Measurements from ENCODE around the gene IL3RA. TPM values are rescaled to one million over a fixed set of nuclear protein-coding genes. Genes with fewer than 3 reads are reported as not detected.

The IL3RA gene
- total RNA-seq, 2 donors from 2014 or later, result 2.1 to 6.7 TPM

DNA sequence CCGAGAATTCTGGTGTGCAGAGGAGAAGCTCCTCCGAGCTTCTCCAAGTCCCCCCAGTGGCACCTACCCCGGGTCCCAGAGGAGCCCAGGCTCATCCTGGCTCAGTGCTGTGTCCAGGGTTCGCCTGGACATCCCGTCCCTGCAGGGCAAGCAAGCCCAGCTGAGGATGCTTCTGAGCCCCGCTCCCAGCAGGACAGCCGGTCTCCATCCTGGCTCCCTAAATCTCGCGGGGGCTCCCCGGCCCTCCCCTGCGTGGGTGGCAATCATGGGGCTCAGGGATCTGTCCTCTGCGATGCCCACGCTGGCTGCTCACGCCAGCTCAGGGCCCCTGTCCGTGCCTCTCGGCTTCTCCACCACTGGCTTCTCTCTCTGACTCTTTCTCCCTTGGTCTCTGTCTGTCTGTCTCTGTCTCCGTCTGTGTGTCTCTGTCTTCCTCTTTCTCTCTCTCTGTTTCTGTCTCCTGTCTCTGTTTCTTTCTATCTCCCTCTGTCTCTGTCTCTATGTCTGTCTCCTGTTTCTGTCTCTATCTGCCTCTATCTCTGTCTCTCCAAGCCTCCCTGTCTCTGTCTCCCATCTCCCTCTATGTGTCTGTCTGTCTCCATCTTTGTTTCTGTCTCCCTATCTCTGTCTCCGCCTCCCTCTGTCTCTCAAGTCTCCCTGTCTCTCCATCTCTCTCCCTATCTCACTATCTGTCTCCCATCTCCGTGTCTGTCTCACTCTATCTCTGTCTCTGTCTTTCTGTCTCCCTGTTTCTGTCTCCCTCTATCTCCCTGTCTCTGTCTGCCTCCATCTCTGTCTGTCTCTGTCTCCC is 83.2 kb downstream of the IL3RA start:
- intact Hi-C loops (cut with DNase I), result no loop called here
- no peaks in the 10 kb centered on the region for H3K36me3 ChIP-seq
- TF ChIP-seq, protein P1, sequence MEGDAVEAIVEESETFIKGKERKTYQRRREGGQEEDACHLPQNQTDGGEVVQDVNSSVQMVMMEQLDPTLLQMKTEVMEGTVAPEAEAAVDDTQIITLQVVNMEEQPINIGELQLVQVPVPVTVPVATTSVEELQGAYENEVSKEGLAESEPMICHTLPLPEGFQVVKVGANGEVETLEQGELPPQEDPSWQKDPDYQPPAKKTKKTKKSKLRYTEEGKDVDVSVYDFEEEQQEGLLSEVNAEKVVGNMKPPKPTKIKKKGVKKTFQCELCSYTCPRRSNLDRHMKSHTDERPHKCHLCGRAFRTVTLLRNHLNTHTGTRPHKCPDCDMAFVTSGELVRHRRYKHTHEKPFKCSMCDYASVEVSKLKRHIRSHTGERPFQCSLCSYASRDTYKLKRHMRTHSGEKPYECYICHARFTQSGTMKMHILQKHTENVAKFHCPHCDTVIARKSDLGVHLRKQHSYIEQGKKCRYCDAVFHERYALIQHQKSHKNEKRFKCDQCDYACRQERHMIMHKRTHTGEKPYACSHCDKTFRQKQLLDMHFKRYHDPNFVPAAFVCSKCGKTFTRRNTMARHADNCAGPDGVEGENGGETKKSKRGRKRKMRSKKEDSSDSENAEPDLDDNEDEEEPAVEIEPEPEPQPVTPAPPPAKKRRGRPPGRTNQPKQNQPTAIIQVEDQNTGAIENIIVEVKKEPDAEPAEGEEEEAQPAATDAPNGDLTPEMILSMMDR (IDR thresholded peaks at IDR 0.05), result no peak
- H3K4me1 ChIP-seq, result no peaks in the 10 kb centered on the region
- no peak overlapping the region for H3K9ac ChIP-seq (ENCODE audit: low read depth in 2 of 2, low read length in 2 of 2)
- H3K4me3 ChIP-seq, result no peak overlapping the region
- H3K27ac ChIP-seq, result no peak overlapping the region
- DNase-seq, result no peak
- H3K27me3 ChIP-seq, result no peaks in the 10 kb centered on the region
- H3K9me3 ChIP-seq, result no peaks in the 10 kb centered on the region

DNA sequence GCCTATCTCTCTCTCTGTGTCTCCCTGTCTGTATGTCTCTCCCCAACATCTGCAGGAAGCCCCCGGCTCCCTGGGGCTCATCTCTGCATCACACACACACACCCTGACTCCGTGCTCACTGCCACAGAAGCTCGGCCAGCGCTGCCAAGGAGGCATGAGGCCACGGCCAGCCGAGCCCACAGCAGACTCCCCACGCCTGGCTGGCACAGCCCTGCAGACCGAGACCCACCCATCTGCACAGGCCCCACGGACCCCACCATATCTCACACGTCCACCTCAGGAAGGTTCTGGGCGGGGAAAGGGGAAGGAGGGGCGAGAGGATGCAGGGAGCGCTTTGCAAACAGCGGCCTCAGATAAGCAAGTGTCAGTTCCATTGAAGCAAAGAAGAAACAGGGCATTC is 83.8 kb downstream of the IL3RA start:
- DNase-seq, result no peak
- Histone ChIP-seq H3K4me3 (no peak overlapping the region), H3K9ac (ENCODE audit: low read depth in 2 of 2, low read length in 2 of 2) (no peak overlapping the region), H3K9me3 (no peaks in the 10 kb centered on the region), H3K36me3 (peaks cover under 1% of the 10 kb centered on the region), H3K4me1 (no peaks in the 10 kb centered on the region), H3K27me3 (no peaks in the 10 kb centered on the region), H3K27ac (no peak overlapping the region)
- intact Hi-C loops (cut with DNase I), result no loop called here
- TF ChIP-seq, protein P1 (IDR thresholded peaks at IDR 0.05), result no peak

DNA sequence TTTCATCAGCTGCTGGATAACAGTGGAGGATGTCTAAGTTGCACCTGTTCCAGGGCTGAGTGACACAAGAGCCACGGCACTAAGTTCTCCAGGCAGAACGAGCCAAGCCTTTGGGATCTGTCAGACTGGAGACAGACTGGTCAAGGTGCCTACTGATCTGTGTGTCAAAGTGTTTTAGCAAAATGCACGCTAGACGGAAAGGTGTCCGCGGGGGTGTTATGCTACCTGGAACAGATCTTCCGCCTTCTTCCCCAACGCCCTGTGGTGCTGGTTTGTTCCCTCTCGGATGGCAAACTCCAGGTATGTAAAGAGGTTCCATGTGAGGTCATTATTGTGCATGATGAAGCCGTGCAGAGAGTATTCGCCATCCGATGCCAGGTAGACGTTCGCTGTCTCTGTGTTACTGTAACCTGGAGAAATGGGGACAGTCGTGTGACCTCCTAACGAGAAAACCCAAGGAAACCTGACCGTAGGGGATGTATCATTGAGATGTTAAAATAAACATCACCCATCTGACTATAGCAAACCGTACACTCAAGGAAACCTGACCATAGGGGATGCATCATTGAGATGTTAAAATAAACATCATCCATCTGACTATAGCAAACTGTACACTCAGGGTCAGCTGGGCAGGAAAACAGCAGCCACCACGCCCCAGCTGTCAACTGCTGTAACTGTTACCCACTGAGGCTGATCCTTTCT is 85.0 kb downstream of the IL3RA start:
- Histone ChIP-seq H3K4me3 (no peak overlapping the region), H3K27ac (no peak overlapping the region), H3K4me1 (no peaks in the 10 kb centered on the region), H3K9ac (ENCODE audit: low read depth in 2 of 2, low read length in 2 of 2) (no peak overlapping the region), H3K27me3 (no peaks in the 10 kb centered on the region), H3K9me3 (no peaks in the 10 kb centered on the region), H3K36me3 (peaks cover 3% of the 10 kb centered on the region)
- intact Hi-C loops (cut with DNase I), result no loop called here
- TF ChIP-seq, protein P1 (IDR thresholded peaks at IDR 0.05), result no peak
- DNase-seq, result no peak

DNA sequence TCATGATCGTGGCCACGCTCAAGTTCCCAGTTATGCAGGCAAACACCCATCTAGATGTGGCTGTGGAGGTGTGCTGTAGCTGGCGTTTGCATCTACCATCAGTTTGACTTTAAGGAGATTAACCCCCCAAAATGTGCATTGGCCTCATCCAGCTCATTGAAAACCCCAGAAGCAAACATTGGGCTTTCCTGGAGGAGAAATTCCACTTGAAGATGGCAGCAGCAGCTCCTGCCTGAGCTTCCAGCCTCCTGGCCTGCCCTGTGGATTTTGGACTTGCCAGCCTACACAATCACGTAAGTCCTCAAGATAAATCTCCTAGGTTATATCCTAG is 85.5 kb downstream of the IL3RA start:
- Histone ChIP-seq H3K36me3 (peaks cover 3% of the 10 kb centered on the region), H3K27ac (no peak overlapping the region), H3K9ac (ENCODE audit: low read depth in 2 of 2, low read length in 2 of 2) (no peak overlapping the region), H3K27me3 (no peaks in the 10 kb centered on the region), H3K9me3 (no peaks in the 10 kb centered on the region), H3K4me1 (no peaks in the 10 kb centered on the region), H3K4me3 (no peak overlapping the region)
- no peak for DNase-seq
- intact Hi-C loops (cut with DNase I), result no loop called here
- TF ChIP-seq, protein P1 (IDR thresholded peaks at IDR 0.05), result no peak

DNA sequence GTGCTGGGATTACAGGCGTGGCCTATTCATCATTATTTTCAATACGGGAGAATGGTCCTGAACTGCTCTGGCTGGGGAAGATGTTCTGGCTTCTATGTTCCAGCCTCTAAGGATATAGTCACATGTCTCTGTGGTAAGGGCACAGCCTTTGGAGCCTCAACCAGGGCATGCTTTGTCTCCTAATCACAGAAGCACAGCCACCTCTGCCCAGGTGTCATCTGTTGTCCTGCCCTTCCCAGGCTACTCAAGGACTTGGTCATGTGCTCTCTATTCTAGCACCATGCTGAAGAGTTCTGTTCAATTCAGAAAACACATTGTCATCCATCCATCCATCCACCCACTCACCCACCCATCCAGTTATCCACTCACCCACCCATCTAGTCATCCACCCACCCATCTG is 86.6 kb downstream of the IL3RA start:
- DNase-seq, result no peak
- H3K9me3 ChIP-seq, result no peaks in the 10 kb centered on the region
- TF ChIP-seq, protein P1 (IDR thresholded peaks at IDR 0.05), result no peak
- H3K27me3 ChIP-seq, result no peaks in the 10 kb centered on the region
- H3K9ac ChIP-seq (ENCODE audit: low read depth in 2 of 2, low read length in 2 of 2), result no peak overlapping the region
- H3K36me3 ChIP-seq, result peaks cover 3% of the 10 kb centered on the region
- intact Hi-C loops (cut with DNase I), result no loop called here
- H3K4me1 ChIP-seq, result no peaks in the 10 kb centered on the region
- no peak overlapping the region for H3K27ac ChIP-seq
- no peak overlapping the region for H3K4me3 ChIP-seq
